DMS 273 treated with DMSO at 0.1 percent for 48 hours (cell line): ENCODE results near the gene HTR3D.
"Not testable (repeated sequence)": the region's sequence is repeated elsewhere in the genome, so short reads cannot be mapped to it uniquely, and the experiment has no call there.

Experiments used
- DNase-seq: peaks from one replicate; lab custom pipeline; 2025; lab: John Stamatoyannopoulos, UW

Gene HTR3D

DNA sequence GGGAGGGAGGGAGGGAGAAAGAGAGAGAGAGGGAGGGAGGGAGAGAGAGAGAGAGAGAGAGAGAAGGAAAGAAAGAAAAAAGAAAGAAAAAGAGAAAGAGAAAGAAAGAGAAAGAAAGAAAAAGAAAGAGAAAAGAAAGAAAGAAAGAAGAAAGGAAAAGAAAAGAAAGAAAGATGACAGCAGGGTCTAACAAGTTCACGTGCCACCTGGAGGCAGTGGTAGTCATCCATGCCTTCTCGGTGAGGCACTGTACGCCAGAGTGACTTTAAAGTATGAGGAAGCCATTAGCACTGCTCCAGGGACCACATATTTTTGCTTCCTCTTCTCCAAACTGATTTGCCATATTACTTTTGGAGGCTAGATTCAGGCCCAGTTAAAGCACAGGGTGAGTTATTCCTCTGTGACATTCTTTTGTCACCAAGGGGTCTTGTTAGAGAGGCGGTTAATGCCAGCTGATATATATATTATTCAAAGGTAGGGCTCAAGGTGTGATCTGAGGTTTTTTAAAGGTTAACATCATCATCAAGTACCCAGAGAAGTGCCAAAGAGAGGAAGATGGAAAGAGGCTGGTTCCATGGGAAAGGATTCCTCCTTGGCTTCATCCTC lies at the start of gene HTR3D:
HTR3D (plus strand) TSS at position 556 of the 606 bp plus-strand sequence; CDS start at position 556, 0 bp downstream.
- no peak for DNase-seq

DNA sequence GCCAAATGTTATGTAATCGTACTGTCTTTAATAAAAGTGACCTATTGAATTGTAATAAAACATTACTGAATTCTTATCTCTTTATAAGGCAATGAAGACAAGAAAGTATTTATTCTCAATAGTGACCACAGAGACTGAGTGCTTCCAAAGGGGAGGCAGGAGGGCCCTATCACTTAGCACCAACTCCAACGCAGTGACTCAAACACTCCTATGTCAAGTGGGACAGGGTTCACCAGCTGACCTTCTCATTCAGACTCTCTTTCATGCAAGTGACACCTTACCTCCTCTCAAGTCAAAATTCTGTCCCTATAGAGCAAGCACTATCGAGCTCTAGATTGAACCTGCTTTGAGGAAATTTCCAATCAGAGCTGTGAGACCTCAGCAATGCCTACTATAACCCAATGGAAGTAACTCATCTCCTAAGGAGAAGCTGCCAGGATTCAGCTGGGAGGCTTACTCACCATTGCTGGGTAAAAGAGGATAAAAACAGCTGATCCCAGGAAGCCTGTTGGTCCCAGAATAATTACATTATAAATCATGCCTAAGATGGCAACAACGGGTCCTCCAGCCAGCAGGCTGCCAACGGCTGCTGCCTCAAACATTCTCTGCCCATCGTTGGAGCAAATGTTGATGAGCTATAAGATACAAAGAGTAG lies 49.4 kb upstream of the HTR3D start:
- no peak for DNase-seq

- no peak for DNase-seq
These were observed 47.3 kb upstream of the HTR3D start for GRCh38 chr3:183984127-183984740.

- DNase-seq = no peak
These were observed 46.5 kb upstream of the HTR3D start for GRCh38 chr3:183984749-183985729.

DNA sequence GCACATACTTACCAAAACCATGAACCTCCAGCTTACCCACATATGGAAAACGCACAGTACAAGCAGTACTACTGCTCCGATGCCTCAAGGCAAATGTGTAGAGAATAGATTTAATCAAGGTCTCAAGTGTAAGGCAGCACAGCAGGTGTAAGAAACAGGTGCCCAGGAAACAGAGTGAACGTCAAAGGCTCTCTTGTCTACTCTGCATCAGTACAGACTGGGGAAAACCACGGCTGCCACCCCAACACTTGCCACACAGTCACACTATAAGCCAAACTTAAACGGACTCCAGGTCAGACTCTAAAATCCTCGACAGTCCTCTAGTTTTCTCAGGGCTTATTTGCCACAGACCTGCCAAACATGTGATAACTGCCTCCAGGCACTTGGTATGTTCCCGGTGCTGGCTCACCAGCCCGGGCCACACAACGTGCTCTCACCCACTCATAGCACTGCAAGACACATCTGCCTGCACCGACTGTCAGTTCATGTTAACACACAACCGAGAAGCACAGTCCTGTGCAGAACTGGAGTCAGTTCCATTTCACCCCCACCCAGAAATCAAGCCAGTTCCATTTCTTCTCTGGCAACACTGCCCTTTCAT lies 44.4 kb upstream of the HTR3D start:
- no peak for DNase-seq

DNA sequence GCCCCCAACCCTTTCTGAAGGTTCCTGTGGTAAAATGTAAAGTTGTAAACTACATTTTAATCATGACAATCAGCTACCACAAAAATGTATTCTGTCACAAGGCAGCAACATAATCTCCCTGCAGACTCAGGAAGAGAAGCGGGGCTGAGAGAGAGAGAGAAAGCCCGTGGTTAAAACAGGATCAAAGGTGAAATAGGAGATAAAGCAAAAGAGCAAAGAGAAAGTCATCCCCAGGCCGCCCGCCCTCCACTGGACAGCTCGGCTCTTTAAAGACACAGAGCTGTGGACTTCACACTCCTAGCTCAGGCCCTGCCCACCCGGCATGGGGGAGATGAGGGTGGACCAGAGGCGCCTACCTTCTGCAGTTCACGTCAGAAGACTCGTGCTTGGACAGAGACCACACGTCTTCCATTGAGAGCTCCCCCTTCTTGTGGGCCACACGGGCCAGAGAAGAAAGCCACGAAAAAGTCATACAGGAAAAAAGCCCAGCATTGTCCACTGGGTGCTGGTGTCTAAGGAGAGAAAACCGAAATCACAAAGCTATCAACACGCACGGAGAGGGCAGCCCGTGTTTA lies 43.2 kb upstream of the HTR3D start:
- DNase-seq = no peak

GRCh38 chr3:183991403-183991802 lies 40.1 kb upstream of the HTR3D start:
- DNase-seq = no peak

DNA sequence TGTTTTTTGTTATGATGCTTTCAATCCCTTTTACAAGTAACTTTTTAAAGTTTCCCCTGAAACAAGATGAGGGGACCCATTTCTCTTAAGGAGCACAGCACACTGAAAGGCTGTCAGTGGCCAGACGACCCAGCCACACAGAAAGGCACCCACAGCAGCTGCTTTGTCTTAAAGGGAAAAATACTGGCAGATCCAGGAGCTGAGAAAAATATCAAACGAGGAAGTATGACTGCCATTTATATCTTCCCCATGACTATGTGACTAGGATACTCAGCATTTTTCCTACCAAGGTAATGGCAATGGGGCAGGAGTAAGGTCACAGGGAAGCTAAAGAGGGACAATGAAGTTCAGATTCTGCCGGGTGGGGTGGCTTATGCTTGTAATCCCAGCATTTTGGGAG lies 29.8 kb upstream of the HTR3D start:
- DNase-seq = no peak

- no peak for DNase-seq
These were observed 29.1 kb upstream of the HTR3D start for GRCh38 chr3:184002469-184002868.

- no peak for DNase-seq
These were observed 28.2 kb upstream of the HTR3D start for GRCh38 chr3:184003187-184003967.

DNA sequence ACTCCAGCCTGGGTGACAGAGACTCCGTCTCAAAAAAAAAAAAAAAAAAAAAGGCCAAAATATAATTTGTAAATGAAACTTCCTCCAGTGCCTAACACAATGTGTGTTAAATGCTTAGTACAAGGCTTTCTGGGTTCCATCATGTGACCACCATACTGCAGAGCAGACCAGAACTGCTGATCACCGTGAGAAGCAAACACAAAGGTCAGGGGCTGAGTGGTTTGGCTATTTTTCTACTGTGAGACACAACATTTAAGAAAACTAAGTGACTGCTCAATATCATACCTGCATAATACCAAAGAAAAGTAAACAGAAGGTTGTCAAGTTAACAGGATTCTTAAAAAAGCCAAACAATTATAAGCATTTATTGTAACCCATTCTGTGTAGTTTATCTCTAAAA lies 27.1 kb upstream of the HTR3D start:
- no peak for DNase-seq

- DNase-seq = peak; percentile 94
These were observed 25.5 kb upstream of the HTR3D start for GRCh38 chr3:184005941-184006507.

GRCh38 chr3:184007143-184007813 lies 24.3 kb upstream of the HTR3D start:
- not testable (repeated sequence) for DNase-seq

GRCh38 chr3:184008161-184008560 lies 23.4 kb upstream of the HTR3D start:
- DNase-seq = no peak

DNA sequence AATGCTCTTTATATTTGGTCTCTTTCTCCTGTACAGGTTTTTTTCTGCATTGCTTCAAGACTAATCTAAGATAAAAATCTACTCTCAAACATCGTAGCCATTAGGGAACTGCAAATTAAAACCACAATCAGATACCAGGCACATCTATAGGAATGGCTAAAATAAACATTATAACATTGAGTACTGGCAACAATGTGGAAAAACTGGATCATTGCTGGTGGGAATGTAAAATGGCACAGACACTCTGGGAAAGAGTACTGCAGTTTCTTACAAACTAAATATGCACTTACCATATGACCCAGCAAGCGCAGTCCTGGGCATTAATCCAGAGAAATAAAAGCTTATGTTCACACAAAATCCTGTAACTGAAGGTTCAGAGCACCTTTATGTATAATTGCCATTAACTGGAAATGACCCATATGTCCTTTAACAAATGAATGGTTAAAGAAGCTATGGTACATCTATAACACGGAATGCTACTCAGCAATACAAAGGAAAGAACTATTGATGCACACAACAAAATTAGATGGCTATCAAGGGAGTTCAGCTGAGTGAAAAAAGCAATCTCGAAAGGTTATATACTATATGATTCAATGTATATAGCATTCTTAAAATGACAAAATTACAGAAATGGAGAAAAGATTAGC lies 20.2 kb upstream of the HTR3D start:
- no peak for DNase-seq

GRCh38 chr3:184011937-184012889 lies 19.3 kb upstream of the HTR3D start:
- no peak for DNase-seq

GRCh38 chr3:184015381-184016019 lies 16.0 kb upstream of the HTR3D start:
- DNase-seq = peak; percentile 74

GRCh38 chr3:184016169-184016570 lies 15.4 kb upstream of the HTR3D start:
- no peak for DNase-seq
